Globus pallidus (tissue), 1 donor: ENCODE results near the gene TMEM273.

Source experiments
- DNase-seq: peaks from one replicate; pipeline ENCODE4 v3.0.0-alpha.2; 2015; ENCODE audit warnings: low spot score

The TMEM273 gene

DNA sequence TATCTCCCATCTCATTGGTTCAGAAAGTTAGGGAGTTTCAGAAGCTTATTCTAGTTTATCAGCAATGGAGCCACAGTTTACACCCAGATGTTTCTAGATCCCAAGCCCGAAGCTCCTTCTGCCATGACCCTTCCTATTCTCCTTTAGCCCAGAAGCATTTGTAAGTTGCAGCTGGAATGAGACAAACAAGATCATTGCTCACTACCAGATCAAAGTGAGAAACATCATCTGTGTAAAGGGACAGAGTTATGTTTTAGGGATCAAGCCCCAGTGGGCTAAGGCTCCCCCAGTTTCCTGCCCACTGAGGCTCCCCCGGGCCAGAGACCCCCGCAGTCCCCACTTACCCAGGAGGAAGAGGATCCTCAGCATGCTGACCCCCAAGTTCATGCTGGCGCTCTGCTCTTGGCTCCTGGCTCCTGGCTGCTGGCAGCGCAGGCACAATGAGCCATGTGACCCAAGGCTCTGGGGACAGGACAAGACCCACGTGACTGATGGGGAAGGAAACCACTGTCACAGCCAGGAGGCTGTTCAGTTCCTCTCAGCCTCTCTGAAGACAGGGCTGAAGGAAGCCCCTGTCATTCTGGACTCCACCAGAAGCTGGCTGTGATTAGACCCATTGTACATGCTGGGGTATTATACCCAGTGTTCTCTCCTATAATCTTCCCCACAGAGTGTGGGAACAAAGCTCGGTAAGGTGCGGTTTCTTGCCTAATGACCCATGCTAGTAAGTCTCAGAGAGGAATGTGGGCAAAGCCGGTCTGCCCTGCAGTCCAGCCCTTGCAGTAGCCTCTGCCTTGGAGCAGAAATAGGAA lies at the start of gene TMEM273:
Gene TMEM273 (minus strand): TSS at position 442 of the 812 bp plus-strand sequence. CDS start 55 bp downstream, at position 387.
- peak; percentile 94 for DNase-seq

GRCh38 chr10:49237985-49238384 lies 49.8 kb upstream of the TMEM273 start:
- DNase-seq: no peak

DNA sequence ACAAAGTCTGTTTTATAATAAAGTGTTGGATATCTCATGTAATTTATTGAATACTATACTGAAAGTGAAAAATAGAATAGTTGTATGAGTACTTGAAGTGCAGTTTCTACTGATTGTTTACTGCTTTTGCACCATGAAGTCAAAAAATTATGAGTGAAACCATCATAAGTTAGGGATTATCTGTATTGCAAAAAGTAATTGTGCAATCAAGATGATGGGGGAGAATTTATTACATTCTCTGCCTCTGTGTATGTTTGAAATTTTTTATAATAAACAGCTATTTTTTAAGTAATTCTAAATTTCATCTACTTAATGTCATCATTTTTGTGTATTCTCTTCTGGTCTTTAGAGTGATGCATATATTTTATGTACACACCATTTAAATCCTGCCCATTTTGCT lies 47.2 kb upstream of the TMEM273 start:
- no peak for DNase-seq

GRCh38 chr10:49231086-49231820 lies 43.1 kb upstream of the TMEM273 start:
- no peak for DNase-seq

DNA sequence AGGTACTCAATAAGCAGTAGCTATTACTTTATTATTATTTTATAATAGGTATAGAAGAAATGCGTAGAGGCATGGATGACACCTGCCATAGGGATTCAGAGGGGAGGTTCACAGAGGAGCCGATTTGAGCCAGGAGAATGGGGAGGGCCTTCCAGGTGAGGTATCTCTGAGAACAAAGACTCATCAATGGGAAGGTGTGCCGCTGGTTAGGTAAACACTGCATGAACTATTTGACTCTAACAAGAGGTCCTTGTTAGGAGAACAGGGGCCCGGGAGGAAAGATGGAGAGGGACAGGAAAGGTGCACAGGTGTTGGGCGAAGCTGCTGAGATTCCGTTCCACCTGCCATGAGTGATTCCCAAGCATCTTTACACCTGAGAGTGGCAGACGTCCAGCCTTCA lies 41.8 kb upstream of the TMEM273 start:
- no peak for DNase-seq

- DNase-seq: no peak
Observed at GRCh38 chr10:49228677-49229076, 40.5 kb upstream of the TMEM273 start.

DNA sequence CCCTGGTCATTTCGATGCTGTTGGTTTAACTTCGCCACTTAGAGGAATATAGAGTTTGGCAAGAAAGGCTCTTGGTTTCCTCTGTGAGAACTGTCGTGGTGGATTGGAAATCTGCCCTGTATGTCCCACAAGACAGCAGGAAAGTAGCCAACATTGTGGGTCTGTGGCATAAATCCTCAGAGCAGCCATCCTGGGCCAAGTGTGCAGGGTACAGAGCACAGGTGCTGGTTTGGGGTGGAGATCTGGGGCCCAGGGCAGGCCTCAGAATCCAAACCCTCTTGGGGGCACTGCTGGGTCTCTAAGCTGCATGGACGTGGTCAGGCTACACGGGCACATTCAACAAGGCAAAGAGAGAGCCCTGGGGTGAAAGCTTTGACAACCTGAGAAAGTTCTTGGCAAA lies 39.2 kb upstream of the TMEM273 start:
- DNase-seq: no peak

DNA sequence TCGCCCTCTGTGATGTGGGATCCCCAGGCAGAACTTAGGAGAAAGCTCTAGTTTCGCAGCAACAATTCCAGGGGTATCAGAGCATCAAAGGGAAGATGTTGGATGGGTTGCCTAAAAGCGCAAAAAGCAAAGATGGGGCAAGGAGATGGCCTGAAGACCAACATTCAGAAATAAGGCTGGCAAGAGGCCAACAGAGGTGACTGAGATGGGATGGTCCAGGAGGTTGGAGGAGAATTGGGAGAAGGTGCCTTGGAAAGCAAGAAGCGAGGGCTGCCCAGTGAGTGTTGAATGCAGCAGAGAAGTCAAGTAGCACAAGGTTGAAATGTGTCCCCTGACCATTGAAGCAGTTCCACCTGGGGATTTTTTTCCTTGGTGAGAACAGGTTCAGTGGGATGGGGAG lies 38.4 kb upstream of the TMEM273 start:
- no peak for DNase-seq

GRCh38 chr10:49225218-49225876 lies 37.2 kb upstream of the TMEM273 start:
- DNase-seq: no peak

- no peak for DNase-seq
Observed at GRCh38 chr10:49223205-49223604, 35.0 kb upstream of the TMEM273 start.

GRCh38 chr10:49222170-49222569 lies 34.0 kb upstream of the TMEM273 start:
- no peak for DNase-seq

DNA sequence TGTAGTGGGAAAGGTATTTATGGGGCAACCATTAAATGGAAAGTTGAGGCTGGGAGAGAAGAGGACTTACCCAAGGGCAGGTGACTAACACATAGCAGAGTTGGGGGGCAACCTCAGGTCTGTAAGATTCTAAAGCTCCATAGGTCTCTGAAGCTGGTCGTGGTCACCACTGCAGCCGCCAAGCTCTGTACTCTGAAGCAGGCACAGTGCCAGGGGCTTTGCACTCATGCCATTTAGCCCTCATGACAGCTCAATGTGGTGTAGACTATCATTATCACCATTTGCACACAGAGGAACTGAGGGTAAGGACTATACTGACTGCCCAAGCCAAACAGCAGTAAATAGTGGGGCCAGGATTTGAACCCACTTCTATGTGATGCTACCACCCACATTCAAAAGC lies 32.5 kb upstream of the TMEM273 start:
- no peak for DNase-seq

DNA sequence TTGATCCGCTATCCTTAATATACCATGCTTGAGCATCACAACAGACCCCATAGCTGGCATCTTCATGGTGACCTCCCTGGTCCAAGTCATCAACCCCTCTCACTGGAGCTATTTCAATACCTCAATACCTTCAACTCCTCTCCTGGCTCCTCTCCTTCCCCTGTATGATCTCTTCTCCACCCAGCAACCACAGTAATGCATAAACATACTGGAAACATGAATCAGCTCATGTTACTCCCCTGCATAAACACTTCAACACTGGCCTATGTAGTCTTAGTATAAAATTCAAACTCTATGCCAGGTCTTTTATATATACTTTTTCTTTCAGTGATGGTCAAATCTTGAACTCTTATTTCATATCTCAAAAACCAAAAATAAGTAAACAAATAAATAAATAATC lies 31.8 kb upstream of the TMEM273 start:
- no peak for DNase-seq

- DNase-seq: no peak
Observed at GRCh38 chr10:49219248-49219647, 31.1 kb upstream of the TMEM273 start.

DNA sequence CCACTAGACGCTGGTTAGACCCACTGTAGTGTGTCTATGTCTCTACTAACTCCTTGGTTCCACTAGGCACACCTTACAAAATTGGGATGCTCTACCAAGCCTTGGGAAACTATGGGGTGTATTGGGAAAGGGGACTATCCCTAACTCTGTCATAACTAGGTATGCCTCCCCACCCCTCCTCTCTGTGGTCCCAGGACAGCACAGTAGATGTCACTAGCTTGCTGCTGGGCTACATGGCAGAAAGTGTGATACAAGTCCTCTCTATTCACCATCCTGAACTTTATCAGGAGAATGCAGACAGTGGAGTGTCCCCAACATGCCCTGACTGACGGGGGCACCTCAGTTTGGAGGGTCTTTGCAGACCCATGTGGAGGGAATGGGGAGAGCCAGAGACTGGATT lies 30.3 kb upstream of the TMEM273 start:
- DNase-seq: no peak

DNA sequence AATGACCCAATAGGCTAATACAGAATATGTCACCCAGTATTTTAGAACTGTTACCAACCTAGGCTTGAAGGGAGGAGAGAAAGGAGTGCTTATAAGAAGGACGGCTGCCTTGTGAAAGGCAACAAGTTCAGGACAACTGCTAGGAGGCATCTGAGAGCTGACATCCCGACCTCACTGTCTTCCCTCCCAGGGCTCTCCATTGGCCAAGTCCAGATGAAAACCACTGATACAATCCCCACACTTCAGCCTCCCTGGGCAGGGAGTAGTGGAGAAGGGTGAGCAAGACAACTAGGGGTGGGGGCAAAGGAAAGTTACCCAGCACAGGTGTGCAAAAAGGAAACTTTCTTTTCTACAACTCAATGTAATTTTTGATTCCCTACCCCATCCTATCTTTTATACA lies 29.5 kb upstream of the TMEM273 start:
- no peak for DNase-seq

DNA sequence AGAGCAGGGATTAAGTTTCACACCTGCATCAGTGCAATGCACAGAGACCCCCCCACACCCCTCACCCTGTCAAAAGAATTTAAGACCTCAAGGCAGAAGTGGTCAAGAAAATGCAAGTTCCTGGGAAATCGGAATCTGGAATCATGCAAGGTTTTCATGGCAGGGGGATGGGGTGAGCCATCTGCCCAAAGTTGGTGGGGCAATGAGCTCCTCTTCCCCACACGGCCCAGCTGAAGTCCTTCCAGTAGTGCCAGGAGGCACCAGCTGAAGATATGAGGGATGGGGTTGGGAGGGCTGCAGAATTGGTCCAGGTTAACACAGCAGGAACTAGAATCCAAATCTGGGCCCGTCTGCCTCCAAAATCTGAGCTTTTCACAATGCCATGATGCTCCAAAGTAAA lies 25.0 kb upstream of the TMEM273 start:
- no peak for DNase-seq

GRCh38 chr10:49212783-49213182 lies 24.6 kb upstream of the TMEM273 start:
- no peak for DNase-seq

GRCh38 chr10:49212076-49212475 lies 23.9 kb upstream of the TMEM273 start:
- no peak for DNase-seq

GRCh38 chr10:49208996-49209395 lies 20.8 kb upstream of the TMEM273 start:
- DNase-seq: no peak

DNA sequence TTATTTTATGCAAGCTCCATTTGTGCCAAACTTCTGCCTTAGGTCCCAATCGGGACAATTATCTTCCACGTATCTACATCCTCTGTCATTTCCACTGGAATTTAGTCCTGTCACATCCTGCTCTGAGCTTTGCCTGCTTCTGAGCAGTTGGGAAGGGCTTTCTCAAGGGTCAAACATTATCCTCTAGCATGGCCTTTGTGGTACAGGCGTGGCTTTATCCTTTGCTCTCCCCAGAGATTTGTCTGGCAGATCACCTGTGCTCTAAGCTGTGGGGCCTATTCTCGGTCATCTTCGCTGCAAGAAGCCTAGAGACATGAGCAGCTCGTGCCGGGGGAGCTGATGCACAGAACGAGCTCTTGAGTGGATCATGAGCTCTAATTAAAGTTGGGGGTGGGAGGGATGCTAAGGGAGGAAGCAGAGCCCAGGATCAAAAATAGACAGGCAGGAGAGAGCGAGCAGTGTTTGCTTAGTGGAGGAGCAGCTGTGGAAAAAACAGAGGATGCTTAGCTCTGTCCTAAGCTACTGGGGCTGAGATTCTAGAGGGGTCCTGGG lies 19.8 kb upstream of the TMEM273 start:
- DNase-seq: no peak

DNA sequence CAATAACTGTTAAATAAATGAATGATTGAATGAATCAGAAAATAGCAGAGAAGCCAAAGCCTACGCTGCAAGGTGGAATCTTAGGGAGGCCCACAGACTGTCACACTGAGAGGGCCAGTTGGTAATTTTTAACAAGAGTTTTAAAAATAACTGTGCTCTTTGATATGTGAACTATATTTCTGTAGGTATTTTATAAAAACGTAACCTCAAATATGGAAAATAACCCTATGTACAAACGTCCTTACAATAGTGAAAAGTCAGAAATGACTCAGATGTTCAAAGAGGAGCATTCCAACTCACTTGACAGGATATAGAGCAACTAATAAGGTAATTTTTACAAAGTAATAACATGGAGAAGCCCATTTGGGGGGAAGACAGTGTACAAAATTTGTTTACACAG lies 18.9 kb upstream of the TMEM273 start:
- no peak for DNase-seq

- DNase-seq: no peak
Observed at GRCh38 chr10:49205206-49205605, 17.0 kb upstream of the TMEM273 start.
